Chondrocyte (in vitro differentiated cells): ENCODE data around the gene FBXO46. TPM values are rescaled to one million over a fixed set of nuclear protein-coding genes. Genes with fewer than 3 reads are reported as not detected.
"Not testable (repeated sequence)": the region's sequence is repeated elsewhere in the genome, so short reads cannot be mapped to it uniquely, and the experiment has no call there.

Experiments
- DNase-seq: peaks from one replicate; pipeline ENCODE4 v3.0.0; 2021; ENCODE audit warnings: mixed read lengths, low spot score
- H3K27ac Mint-ChIP-seq: one replicate; pipeline ENCODE4 v1.8.0; 2021; ENCODE audit warnings: mild to moderate bottlenecking, moderate library complexity, mixed read lengths; ENCODE audit not compliant: unreplicated experiment
- H3K27me3 Mint-ChIP-seq: 2 replicates; pipeline ENCODE4 v1.8.0; 2021; ENCODE audit warnings: low read depth, mixed read lengths
- H3K36me3 Mint-ChIP-seq: 2 replicates; pipeline ENCODE4 v1.8.0; 2021; ENCODE audit warnings: low read depth, mixed read lengths
- H3K4me1 Mint-ChIP-seq: 2 replicates; pipeline ENCODE4 v1.8.0; 2021; ENCODE audit warnings: low read depth, mild to moderate bottlenecking, mixed read lengths
- H3K4me3 Mint-ChIP-seq: one replicate; pipeline ENCODE4 v1.8.0; 2021; ENCODE audit warnings: mild to moderate bottlenecking, moderate library complexity, mixed read lengths; ENCODE audit not compliant: unreplicated experiment
- H3K9me3 Mint-ChIP-seq: 2 replicates; pipeline ENCODE4 v1.8.0; 2021; ENCODE audit warnings: low read depth, mixed read lengths
- total RNA-seq: library from RNA; stranded (reverse); gene quantifications from 3 replicates; pipeline ENCODE4 v1.2.1, GENCODE V29; 2021
- TF ChIP-seq, protein P1 (sequence below): fragments of 200-600 bp; sonication (generic); IDR thresholded peaks from 2 replicates; pipeline ENCODE4 v1.5.0; 2021; ENCODE audit warnings: antibody characterized with exemption, mild to moderate bottlenecking, moderate library complexity

The FBXO46 gene
- total RNA-seq, 1 donor from 2014 or later, result 14.8 TPM

DNA sequence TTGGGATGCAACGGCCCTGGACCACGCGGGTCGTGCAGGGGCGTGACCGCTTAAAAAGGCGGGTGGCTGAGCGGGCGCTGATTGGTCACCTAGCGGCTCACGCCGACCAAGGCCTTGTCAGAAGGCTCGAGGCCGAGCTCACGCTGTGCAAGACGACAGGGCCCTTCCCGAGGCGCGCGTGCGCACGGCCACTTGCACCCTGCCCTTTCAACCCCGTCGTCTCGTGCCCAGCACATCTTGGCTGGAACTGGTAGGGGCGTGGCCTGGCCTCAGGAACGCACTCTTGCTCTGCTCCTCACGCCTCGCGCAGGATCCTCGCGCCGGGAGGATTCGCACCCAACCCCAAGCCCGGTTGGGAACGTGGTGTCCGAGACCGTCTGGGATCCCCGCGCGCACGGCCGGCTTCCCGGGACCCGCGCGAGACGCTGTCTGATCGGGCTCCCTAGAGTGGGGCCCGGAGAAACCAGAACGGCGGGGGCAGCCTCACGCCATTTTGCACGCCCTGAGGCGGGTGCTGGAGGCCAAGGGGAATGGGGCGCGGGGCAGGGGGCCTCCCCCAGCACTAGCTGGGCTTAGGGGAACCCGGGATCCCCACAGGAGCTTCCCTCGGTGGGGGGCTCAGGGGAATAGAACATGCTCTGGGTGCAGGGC lies 2.6 kb upstream of the FBXO46 start, which contains the start of gene MEIOSIN:
TSS of gene MEIOSIN (plus strand) at position 280 of the 651 bp plus-strand sequence. CDS start 1,938 bp downstream, outside the sequence.
- no peaks in the 10 kb centered on the region for H3K9me3 Mint-ChIP-seq
- no peak for DNase-seq
- H3K27ac Mint-ChIP-seq, result no peak within 1 kb of the TSS
- no peak within 1 kb of the TSS for H3K4me3 Mint-ChIP-seq
- no peaks in the 10 kb centered on the region for H3K36me3 Mint-ChIP-seq
- TF ChIP-seq, protein P1, sequence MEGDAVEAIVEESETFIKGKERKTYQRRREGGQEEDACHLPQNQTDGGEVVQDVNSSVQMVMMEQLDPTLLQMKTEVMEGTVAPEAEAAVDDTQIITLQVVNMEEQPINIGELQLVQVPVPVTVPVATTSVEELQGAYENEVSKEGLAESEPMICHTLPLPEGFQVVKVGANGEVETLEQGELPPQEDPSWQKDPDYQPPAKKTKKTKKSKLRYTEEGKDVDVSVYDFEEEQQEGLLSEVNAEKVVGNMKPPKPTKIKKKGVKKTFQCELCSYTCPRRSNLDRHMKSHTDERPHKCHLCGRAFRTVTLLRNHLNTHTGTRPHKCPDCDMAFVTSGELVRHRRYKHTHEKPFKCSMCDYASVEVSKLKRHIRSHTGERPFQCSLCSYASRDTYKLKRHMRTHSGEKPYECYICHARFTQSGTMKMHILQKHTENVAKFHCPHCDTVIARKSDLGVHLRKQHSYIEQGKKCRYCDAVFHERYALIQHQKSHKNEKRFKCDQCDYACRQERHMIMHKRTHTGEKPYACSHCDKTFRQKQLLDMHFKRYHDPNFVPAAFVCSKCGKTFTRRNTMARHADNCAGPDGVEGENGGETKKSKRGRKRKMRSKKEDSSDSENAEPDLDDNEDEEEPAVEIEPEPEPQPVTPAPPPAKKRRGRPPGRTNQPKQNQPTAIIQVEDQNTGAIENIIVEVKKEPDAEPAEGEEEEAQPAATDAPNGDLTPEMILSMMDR, result no peak
- peaks cover 16% of the 10 kb centered on the region for H3K4me1 Mint-ChIP-seq
- no peaks in the 10 kb centered on the region for H3K27me3 Mint-ChIP-seq

DNA sequence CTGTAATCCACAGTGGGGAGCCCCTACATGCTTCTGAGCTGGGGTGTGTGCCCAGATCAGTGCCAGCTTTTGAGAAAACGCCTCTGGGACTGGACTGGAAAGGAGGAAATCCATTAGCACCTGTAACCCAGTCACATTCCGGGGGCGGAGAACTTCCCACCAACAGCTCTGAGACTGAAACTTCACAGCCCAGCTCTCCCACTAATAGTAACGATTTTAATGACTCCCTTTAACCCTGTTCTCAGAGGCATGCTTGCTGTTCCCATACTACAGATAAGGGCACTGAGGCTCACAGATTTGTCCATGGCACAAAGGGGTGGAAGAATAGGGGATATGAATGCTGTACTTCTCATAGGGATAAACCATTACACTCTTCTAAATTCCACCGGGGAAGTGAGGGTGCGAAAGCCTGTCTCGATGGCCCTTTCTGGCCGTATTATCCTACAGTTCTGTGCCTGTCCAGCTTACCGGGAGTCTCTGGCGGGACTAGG lies 851 bp downstream of the FBXO46 start:
- Mint-ChIP-seq H3K4me3 (peak overlapping the region; percentile 98), H3K9me3 (no peaks in the 10 kb centered on the region), H3K27ac (peak overlapping the region; percentile 94), H3K36me3 (no peaks in the 10 kb centered on the region), H3K4me1 (peaks cover 20% of the 10 kb centered on the region), H3K27me3 (no peaks in the 10 kb centered on the region)
- TF ChIP-seq, protein P1, result no peak
- DNase-seq, result no peak

DNA sequence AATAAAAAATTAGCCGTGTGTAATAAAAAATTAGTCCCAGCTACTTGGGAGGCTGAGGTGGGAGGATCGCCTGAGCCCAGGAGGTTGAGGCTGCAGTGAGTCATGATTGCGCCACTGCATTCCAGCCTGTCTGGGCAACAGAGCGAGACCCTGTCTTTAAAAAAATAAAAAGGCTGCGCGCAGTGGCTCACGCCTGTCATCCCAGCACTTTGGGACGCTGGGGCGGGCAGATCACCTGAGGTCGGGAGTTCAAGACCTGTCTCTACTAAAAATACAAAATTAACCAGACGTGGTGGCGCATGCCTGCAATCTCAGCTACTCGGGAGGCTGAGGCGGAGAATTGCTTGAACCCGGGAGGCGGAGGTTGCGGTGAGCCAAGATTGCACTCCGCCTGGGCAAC lies 2.0 kb downstream of the FBXO46 start:
- H3K9me3 Mint-ChIP-seq, H3K27ac Mint-ChIP-seq, H3K36me3 Mint-ChIP-seq, DNase-seq, H3K27me3 Mint-ChIP-seq, H3K4me3 Mint-ChIP-seq: not testable (repeated sequence)
- H3K4me1 Mint-ChIP-seq, result peaks cover 26% of the 10 kb centered on the region

DNA sequence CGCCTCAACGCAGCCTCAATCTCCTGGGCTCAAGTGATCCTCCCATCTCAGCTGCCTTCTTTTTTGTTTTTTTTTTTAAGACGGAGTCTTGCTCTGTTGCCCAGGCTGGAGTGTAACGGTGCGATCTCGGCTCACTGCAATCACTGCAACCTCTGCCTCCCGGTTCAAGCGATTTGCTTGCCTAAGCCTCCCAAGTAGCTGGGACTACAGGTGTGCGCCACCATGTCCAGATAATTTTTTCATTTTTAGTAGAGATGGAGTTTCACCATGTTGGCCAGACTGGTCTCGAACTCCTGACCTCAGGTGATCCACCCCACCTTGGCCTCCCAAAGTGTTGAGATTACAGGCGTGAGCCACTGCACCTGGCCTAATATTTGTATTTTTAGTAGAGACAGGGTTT lies 10.6 kb downstream of the FBXO46 start:
- not testable (repeated sequence) for DNase-seq, H3K27ac Mint-ChIP-seq, H3K36me3 Mint-ChIP-seq, H3K9me3 Mint-ChIP-seq, H3K4me3 Mint-ChIP-seq, H3K27me3 Mint-ChIP-seq
- H3K4me1 Mint-ChIP-seq, result peaks cover 52% of the 10 kb centered on the region

DNA sequence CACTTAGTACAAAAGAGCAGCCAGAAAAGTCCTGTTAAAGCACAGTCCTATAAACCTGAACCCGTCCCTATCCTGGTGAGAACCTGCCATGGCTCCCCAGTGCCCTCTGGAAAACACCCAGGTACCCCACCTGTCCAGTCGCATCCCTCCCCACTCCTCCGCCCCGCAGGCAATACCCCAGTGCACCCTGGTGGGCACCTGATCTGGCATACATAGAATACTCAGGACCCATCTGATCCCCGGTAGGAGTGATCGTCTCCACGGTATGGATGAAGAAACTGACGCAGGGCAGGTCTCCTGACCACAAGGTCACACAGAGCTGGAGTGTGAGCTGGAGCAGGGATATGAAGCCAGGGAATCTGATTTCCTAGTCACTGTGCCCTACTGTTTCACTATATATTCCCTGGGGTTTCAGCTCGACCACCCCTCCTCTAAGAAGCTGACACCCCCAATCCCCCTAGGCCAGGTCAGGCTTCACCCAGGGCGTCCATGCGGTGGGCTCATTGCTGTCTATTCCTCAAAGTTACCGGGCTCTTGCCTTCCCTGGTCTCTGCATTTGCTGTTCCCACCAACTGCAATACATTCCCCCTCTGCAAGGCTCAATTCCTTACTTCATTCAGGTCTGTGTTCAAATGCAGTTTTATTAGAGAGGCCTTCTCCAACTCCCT lies 12.6 kb downstream of the FBXO46 start:
- peak overlapping the region; percentile 99 for H3K4me3 Mint-ChIP-seq
- H3K36me3 Mint-ChIP-seq, result peaks cover 2% of the 10 kb centered on the region
- H3K4me1 Mint-ChIP-seq, result peaks cover 42% of the 10 kb centered on the region
- H3K27ac Mint-ChIP-seq, result peak overlapping the region; percentile 97
- no peaks in the 10 kb centered on the region for H3K9me3 Mint-ChIP-seq
- DNase-seq, result no peak
- TF ChIP-seq, protein P1, result no peak
- H3K27me3 Mint-ChIP-seq, result no peaks in the 10 kb centered on the region

DNA sequence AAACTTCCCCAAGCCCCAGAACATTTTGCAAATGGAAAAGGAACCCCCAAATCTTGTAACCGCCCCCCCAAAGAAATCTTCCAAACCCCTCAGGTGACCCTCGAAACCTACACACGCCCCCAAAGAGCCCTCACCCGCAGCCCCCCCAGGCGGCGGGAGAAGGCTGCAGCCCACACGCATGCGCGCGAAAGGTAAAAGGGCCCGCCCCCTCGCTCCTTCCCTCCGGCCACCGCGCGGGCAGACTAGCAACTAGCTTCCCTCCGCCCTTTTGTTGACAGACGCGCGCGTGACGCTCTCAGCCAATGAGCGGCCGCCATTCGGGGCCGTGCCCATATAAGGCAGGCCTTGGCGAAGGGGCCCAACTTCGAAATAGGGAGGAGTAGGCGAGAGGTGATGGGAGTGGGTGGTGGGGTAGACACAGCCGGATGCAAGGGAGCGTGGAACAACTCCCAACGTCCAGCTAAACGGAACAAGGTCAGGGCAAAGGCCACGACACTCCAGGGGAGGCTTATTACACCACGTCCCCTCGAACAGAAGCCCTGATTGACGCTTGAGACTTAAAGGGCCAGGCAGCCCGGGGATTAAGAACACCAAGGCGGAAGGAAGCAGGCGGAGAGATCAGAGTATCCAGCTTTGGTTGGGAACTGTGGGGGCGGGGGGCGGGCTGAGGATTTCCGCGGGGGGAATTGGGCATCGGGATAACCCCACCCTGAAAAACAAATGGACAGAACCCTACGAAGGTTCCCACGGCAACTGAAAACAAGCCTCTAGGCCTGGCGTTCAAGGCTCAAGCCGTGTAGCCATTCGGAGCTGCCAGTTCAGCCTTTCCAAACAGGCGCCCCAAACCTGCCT lies 13.3 kb downstream of the FBXO46 start:
- peak; percentile 99 for DNase-seq
- Mint-ChIP-seq H3K9me3 (no peaks in the 10 kb centered on the region), H3K4me1 (peaks cover 41% of the 10 kb centered on the region), H3K27me3 (no peaks in the 10 kb centered on the region), H3K27ac (peak overlapping the region; percentile 97), H3K36me3 (peaks cover 2% of the 10 kb centered on the region), H3K4me3 (peak overlapping the region; percentile 99)
- TF ChIP-seq, protein P1, result peak; percentile 54
